Ishikawa (cell line): ENCODE measurements around the gene TMEM30A.

Experiments
- EP300 ChIP-seq: IDR thresholded peaks from 2 replicates; pipeline ENCODE4 v1.6.1; 2012; ENCODE audit warnings: borderline replicate concordance
- RAD21 ChIP-seq: IDR thresholded peaks from 2 replicates; pipeline ENCODE4 v1.6.1; 2012; ENCODE audit warnings: low read depth
- TAF1 ChIP-seq: IDR thresholded peaks from 2 replicates; pipeline ENCODE4 v1.6.1; 2012; ENCODE audit warnings: low read depth, mild to moderate bottlenecking
- TCF12 ChIP-seq: IDR thresholded peaks from 2 replicates; pipeline ENCODE4 v1.6.1; 2012; ENCODE audit warnings: low read depth

- no peak for TF ChIP-seq TCF12
- TF ChIP-seq RAD21: no peak
- TF ChIP-seq EP300: no peak
- no peak for TF ChIP-seq TAF1
These were observed 43.2 kb upstream of the TMEM30A start for GRCh38 chr6:75327807-75328206.
